ENCODE measurements around the gene FYCO1.

- TF ChIP-seq RELA (CRISPR knock-in tag; IDR thresholded peaks at IDR 0.05) (no peak), SP1 (IDR thresholded peaks at IDR 0.05) (no peak), SP1 (CRISPR knock-in tag; IDR thresholded peaks at IDR 0.05) (no peak)
These were observed 11.0 kb downstream of the FYCO1 start for GRCh38 chr3:45984331-45985312.

All from HepG2 (cell line).